ENCODE data around the gene RCN1.

- TF ChIP-seq POLR2AphosphoS5 (IDR thresholded peaks at IDR 0.05; ENCODE audit: insufficient read depth, low read depth, low read length) (no peak), CTCF (IDR thresholded peaks at IDR 0.05; ENCODE audit: extremely low read depth in 1 of 2, insufficient read depth in 1 of 2, low read depth in 1 of 2, low read length in 2 of 2) (no peak), FOS (IDR thresholded peaks at IDR 0.05; ENCODE audit: borderline replicate concordance, insufficient read depth, low read length) (no peak), JUN (IDR thresholded peaks at IDR 0.05; ENCODE audit: borderline replicate concordance, insufficient read depth, insufficient read length, low read depth) (no peak), GATA2 (IDR thresholded peaks at IDR 0.05; ENCODE audit: insufficient read depth, insufficient read length, low read depth, low read length) (no peak), MAX (IDR thresholded peaks at IDR 0.05; ENCODE audit: insufficient read depth, insufficient read length) (no peak)
Measured at GRCh38 chr11:32081901-32082300, 9.0 kb upstream of the RCN1 start.
